Measurements from ENCODE around the gene GABARAPL1. TPM values are rescaled to one million over a fixed set of nuclear protein-coding genes. Genes with fewer than 3 reads are reported as not detected.

Gene GABARAPL1
- 10 to 100 TPM; 62.9 to 92.4 (median 80.9) TPM for polyA plus RNA-seq (ENCODE audit: insufficient read length in 3 of 3)
- long read RNA-seq, donor 1, transcript GABARAPL1-201 (4 exons, 1,957 nt) = major isoform, 15 of 16 reads
- long read RNA-seq, donor 1, partial matches to known transcripts = 0 of 16 reads
- long read RNA-seq, donor 1, other reads (novel, unspliced or antisense) = 0 of 16 reads
- long read RNA-seq, donor 2, transcript GABARAPL1-201 (4 exons, 1,957 nt) = major isoform, 12 of 12 reads
- long read RNA-seq, donor 2, partial matches to known transcripts = 0 of 12 reads
- long read RNA-seq, donor 2, other reads (novel, unspliced or antisense) = 0 of 12 reads
- long read RNA-seq, donor 3, transcript GABARAPL1-201 (4 exons, 1,957 nt) = major isoform, 41 of 43 reads
- long read RNA-seq, donor 3, partial matches to known transcripts = 0 of 43 reads
- long read RNA-seq, donor 3, other reads (novel, unspliced or antisense) = 0 of 43 reads
- long read RNA-seq, donor 4, transcript GABARAPL1-201 (4 exons, 1,957 nt) = major isoform, 14 of 15 reads
- long read RNA-seq, donor 4, partial matches to known transcripts = 0 of 15 reads
- long read RNA-seq, donor 4, other reads (novel, unspliced or antisense) = 0 of 15 reads
- long read RNA-seq, donor 5 = 0 reads
- long read RNA-seq, donor 6, transcript GABARAPL1-201 (4 exons, 1,957 nt) = major isoform, 19 of 23 reads
- long read RNA-seq, donor 6, partial matches to known transcripts = 0 of 23 reads
- long read RNA-seq, donor 6, other reads (novel, unspliced or antisense) = 0 of 23 reads
- long read RNA-seq, donor 7, transcript GABARAPL1-201 (4 exons, 1,957 nt) = major isoform, 23 of 24 reads
- long read RNA-seq, donor 7, partial matches to known transcripts = 0 of 24 reads
- long read RNA-seq, donor 7, other reads (novel, unspliced or antisense) = 0 of 24 reads
- long read RNA-seq, donor 8, transcript GABARAPL1-201 (4 exons, 1,957 nt) = major isoform, 33 of 36 reads
- long read RNA-seq, donor 8, partial matches to known transcripts = 0 of 36 reads
- long read RNA-seq, donor 8, other reads (novel, unspliced or antisense) = 0 of 36 reads
- long read RNA-seq, donor 9, transcript GABARAPL1-201 (4 exons, 1,957 nt) = major isoform, 18 of 20 reads
- long read RNA-seq, donor 9, partial matches to known transcripts = 0 of 20 reads
- long read RNA-seq, donor 9, other reads (novel, unspliced or antisense) = 0 of 20 reads
- long read RNA-seq, donor 10, transcript GABARAPL1-201 (4 exons, 1,957 nt) = major isoform, 17 of 18 reads
- long read RNA-seq, donor 10, partial matches to known transcripts = 0 of 18 reads
- long read RNA-seq, donor 10, other reads (novel, unspliced or antisense) = 0 of 18 reads
- long read RNA-seq, donor 11, transcript GABARAPL1-201 (4 exons, 1,957 nt) = major isoform, 23 of 26 reads
- long read RNA-seq, donor 11, partial matches to known transcripts = 0 of 26 reads
- long read RNA-seq, donor 11, other reads (novel, unspliced or antisense) = 0 of 26 reads
- long read RNA-seq, donor 12, transcript GABARAPL1-201 (4 exons, 1,957 nt) = major isoform, 8 of 8 reads
- long read RNA-seq, donor 12, partial matches to known transcripts = 0 of 8 reads
- long read RNA-seq, donor 12, other reads (novel, unspliced or antisense) = 0 of 8 reads
- long read RNA-seq, donor 13 = 0 reads
- long read RNA-seq, donor 14, transcript GABARAPL1-201 (4 exons, 1,957 nt) = major isoform, 24 of 25 reads
- long read RNA-seq, donor 14, partial matches to known transcripts = 0 of 25 reads
- long read RNA-seq, donor 14, other reads (novel, unspliced or antisense) = 0 of 25 reads
- long read RNA-seq, donor 15, transcript GABARAPL1-201 (4 exons, 1,957 nt) = major isoform, 12 of 12 reads
- long read RNA-seq, donor 15, partial matches to known transcripts = 0 of 12 reads
- long read RNA-seq, donor 15, other reads (novel, unspliced or antisense) = 0 of 12 reads
- long read RNA-seq, donor 16, transcript GABARAPL1-201 (4 exons, 1,957 nt) = major isoform, 52 of 56 reads
- long read RNA-seq, donor 16, partial matches to known transcripts = 0 of 56 reads
- long read RNA-seq, donor 16, other reads (novel, unspliced or antisense) = 0 of 56 reads

- DNase-seq (ENCODE audit: extremely low read depth in 1 of 11, low read depth in 9 of 11, low spot score in 4 of 11) = peak in 8 of 11 donors; percentile 51 to 80 (median 74)
Measured at GRCh38 chr12:10212739-10213131, at the start of gene GABARAPL1. Gene GABARAPL1 (plus strand): TSS chr12:10212877. CDS start chr12:10213130, 253 bp downstream.

- DNase-seq (ENCODE audit: extremely low read depth in 1 of 11, low read depth in 9 of 11, low spot score in 4 of 11) = no peak
Measured at GRCh38 chr12:10163084-10163483, 49.6 kb upstream of the GABARAPL1 start.

GRCh38 chr12:10165421-10165820, 47.3 kb upstream of the GABARAPL1 start:
- DNase-seq (ENCODE audit: extremely low read depth in 1 of 11, low read depth in 9 of 11, low spot score in 4 of 11) = no peak

- no peak for DNase-seq (ENCODE audit: extremely low read depth in 1 of 11, low read depth in 9 of 11, low spot score in 4 of 11)
Measured at GRCh38 chr12:10167599-10167998, 45.1 kb upstream of the GABARAPL1 start.

GRCh38 chr12:10169104-10169503, 43.6 kb upstream of the GABARAPL1 start:
- no peak for DNase-seq (ENCODE audit: extremely low read depth in 1 of 11, low read depth in 9 of 11, low spot score in 4 of 11)

GRCh38 chr12:10170216-10170615, 42.5 kb upstream of the GABARAPL1 start:
- DNase-seq (ENCODE audit: extremely low read depth in 1 of 11, low read depth in 9 of 11, low spot score in 4 of 11) = no peak

GRCh38 chr12:10171973-10172728, 40.5 kb upstream of the GABARAPL1 start, which contains the start of gene OLR1:
Gene OLR1 (minus strand): TSS chr12:10172132. CDS start chr12:10172077, 55 bp downstream.
- DNase-seq (ENCODE audit: extremely low read depth in 1 of 11, low read depth in 9 of 11, low spot score in 4 of 11) = no peak

- DNase-seq (ENCODE audit: extremely low read depth in 1 of 11, low read depth in 9 of 11, low spot score in 4 of 11) = no peak
Measured at GRCh38 chr12:10174986-10175614, 37.6 kb upstream of the GABARAPL1 start.

GRCh38 chr12:10175846-10176636, 36.6 kb upstream of the GABARAPL1 start:
- DNase-seq (ENCODE audit: extremely low read depth in 1 of 11, low read depth in 9 of 11, low spot score in 4 of 11) = peak in 7 of 11 donors; percentile 12 to 75 (median 29)

- DNase-seq (ENCODE audit: extremely low read depth in 1 of 11, low read depth in 9 of 11, low spot score in 4 of 11) = no peak
Measured at GRCh38 chr12:10178821-10179220, 33.9 kb upstream of the GABARAPL1 start, which contains the start of gene TMEM52B. Gene TMEM52B (plus strand): TSS chr12:10179032. CDS start chr12:10179575, 543 bp downstream.

- no peak for DNase-seq (ENCODE audit: extremely low read depth in 1 of 11, low read depth in 9 of 11, low spot score in 4 of 11)
Measured at GRCh38 chr12:10179776-10180181, 32.9 kb upstream of the GABARAPL1 start.

- DNase-seq (ENCODE audit: extremely low read depth in 1 of 11, low read depth in 9 of 11, low spot score in 4 of 11) = no peak
Measured at GRCh38 chr12:10182354-10183049, 30.2 kb upstream of the GABARAPL1 start.

- no peak for DNase-seq (ENCODE audit: extremely low read depth in 1 of 11, low read depth in 9 of 11, low spot score in 4 of 11)
Measured at GRCh38 chr12:10184261-10184843, 28.3 kb upstream of the GABARAPL1 start.

GRCh38 chr12:10186299-10186698, 26.4 kb upstream of the GABARAPL1 start:
- no peak for DNase-seq (ENCODE audit: extremely low read depth in 1 of 11, low read depth in 9 of 11, low spot score in 4 of 11)
